OCI-LY3 (cell line): Measurements from ENCODE around the gene GAGE1.
A peak's percentile ranks its signal among the peaks of the same experiment; 100 is the strongest.
"Not testable (repeated sequence)": the region's sequence is repeated elsewhere in the genome, so short reads cannot be mapped to it uniquely, and the experiment has no call there.

Experiments used
- H2AFZ ChIP-seq: fragments of 200-600, 300-600 bp; shearing (Covaris generic); 2 replicates; pipeline ENCODE4 v1.6.0; 2014; ENCODE audit warnings: antibody characterized with exemption, low read depth, low read length
- H3K27ac ChIP-seq: fragments of 200-600, 300-600 bp; sonication (generic); 2 replicates; pipeline ENCODE4 v1.5.1; 2014; ENCODE audit warnings: mild to moderate bottlenecking, low read length, moderate library complexity, mixed read lengths
- H3K27me3 ChIP-seq: fragments of 200-600, 300-600 bp; sonication (generic); 2 replicates; pipeline ENCODE4 v1.6.1; 2014; ENCODE audit warnings: low read depth, low read length, mixed read lengths
- H3K36me3 ChIP-seq: fragments of 200-600, 300-600 bp; sonication (generic); replicated peaks from 2 replicates; pipeline ENCODE3; 2014; ENCODE audit warnings: low read depth, low read length, mixed read lengths
- H3K4me1 ChIP-seq: fragments of 300-600, 200-600 bp; sonication (generic); 2 replicates; pipeline ENCODE4 v1.6.1; 2014; ENCODE audit warnings: low read length, mixed read lengths
- H3K4me2 ChIP-seq: fragments of 200-600, 300-600 bp; sonication (generic); 2 replicates; pipeline ENCODE4 v1.6.1; 2014; ENCODE audit warnings: low read length, mixed read lengths
- H3K4me3 ChIP-seq: fragments of 300-600, 200-600 bp; sonication (generic); 2 replicates; pipeline ENCODE4 v1.5.1; 2014; ENCODE audit warnings: antibody characterized with exemption, mild to moderate bottlenecking, low read length, moderate library complexity
- H3K79me2 ChIP-seq: fragments of 300-600, 200-600 bp; shearing (Covaris generic); 2 replicates; pipeline ENCODE4 v1.6.1; 2014; ENCODE audit warnings: mild to moderate bottlenecking, low read length, mixed read lengths
- H3K9ac ChIP-seq: fragments of 300-600, 200-600 bp; shearing (Covaris generic); 2 replicates; pipeline ENCODE4 v1.6.0; 2014; ENCODE audit warnings: mild to moderate bottlenecking, low read length, moderate library complexity
- H3K9me3 ChIP-seq: fragments of 200-600, 300-600 bp; shearing (Covaris generic); 2 replicates; pipeline ENCODE4 v1.6.1; 2014; ENCODE audit warnings: low read length, mixed read lengths; ENCODE audit not compliant: insufficient read depth
- H4K20me1 ChIP-seq: fragments of 200-600, 300-600 bp; sonication (generic); 2 replicates; pipeline ENCODE4 v1.6.1; 2016; ENCODE audit warnings: low read length, mixed read lengths; ENCODE audit not compliant: insufficient read depth
- CTCF ChIP-seq: fragments of 200-600, 300-600 bp; sonication (generic); IDR thresholded peaks from 2 replicates; pipeline ENCODE4 v1.5.1; 2014; ENCODE audit warnings: antibody characterized with exemption, low read length, low read depth
- EZH2phosphoT487 ChIP-seq: fragments of 200-600 bp; shearing (Covaris generic); IDR thresholded peaks from 2 replicates; pipeline ENCODE4 v1.6.1; 2018; ENCODE audit warnings: antibody characterized with exemption, mixed run types, low read depth

GAGE1 gene

GRCh38 chrX:49590488-49590887 lies 8.3 kb upstream of the GAGE1 start:
- not testable (repeated sequence) for H3K4me1 ChIP-seq, H3K36me3 ChIP-seq, H2AFZ ChIP-seq, H3K4me3 ChIP-seq, H4K20me1 ChIP-seq, H3K4me2 ChIP-seq, H3K79me2 ChIP-seq, H3K27ac ChIP-seq, H3K9me3 ChIP-seq, H3K27me3 ChIP-seq, H3K9ac ChIP-seq

DNA sequence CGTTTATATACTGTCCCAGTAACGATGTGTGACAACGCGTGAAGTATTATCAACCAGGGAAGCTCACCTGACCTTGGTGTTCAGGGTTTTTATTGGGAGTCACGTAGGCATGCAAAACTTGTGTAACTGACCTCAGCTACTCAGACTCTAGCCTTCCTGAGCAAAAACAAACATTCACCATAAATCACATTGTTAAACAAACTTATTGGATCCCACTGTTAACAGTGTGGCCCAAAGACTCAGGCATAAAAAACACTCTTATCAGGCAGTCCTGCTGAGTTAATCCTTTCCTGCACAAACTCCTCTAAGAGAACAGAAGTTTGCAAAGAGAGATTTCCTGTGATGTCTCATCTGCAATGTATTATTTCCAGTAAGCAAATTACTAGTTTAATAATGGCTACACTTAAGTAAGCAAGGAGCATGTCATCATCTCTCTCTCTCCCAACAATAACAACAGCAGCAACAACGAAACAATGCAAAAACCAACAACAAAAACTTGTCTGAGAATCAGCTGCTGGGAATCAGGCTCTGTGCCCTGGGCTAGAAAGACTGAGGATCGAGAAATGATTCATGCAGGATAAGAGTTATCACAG lies 12.0 kb downstream of the GAGE1 start:
- H3K4me2 ChIP-seq: no peak overlapping the region
- H2AFZ ChIP-seq: no peak overlapping the region
- TF ChIP-seq EZH2phosphoT487 (no peak), CTCF (no peak)

GRCh38 chrX:49618574-49618973 lies 19.8 kb downstream of the GAGE1 start:
- Histone ChIP-seq H3K4me1 (no peaks in the 10 kb centered on the region), H4K20me1 (no peaks in the 10 kb centered on the region), H3K4me3 (no peak overlapping the region), H3K27me3 (no peaks in the 10 kb centered on the region), H2AFZ (no peak overlapping the region), H3K9ac (no peak overlapping the region), H3K4me2 (no peak overlapping the region), H3K36me3 (no peaks in the 10 kb centered on the region), H3K9me3 (no peaks in the 10 kb centered on the region), H3K27ac (no peak overlapping the region), H3K79me2 (no peaks in the 10 kb centered on the region)
- TF ChIP-seq CTCF: no peak
- TF ChIP-seq EZH2phosphoT487: no peak

More for the DNA sequence above, 12.0 kb downstream of the GAGE1 start:
- Histone ChIP-seq H4K20me1 (no peaks in the 10 kb centered on the region), H3K27me3 (no peaks in the 10 kb centered on the region), H3K27ac (no peak overlapping the region), H3K9me3 (no peaks in the 10 kb centered on the region), H3K4me3 (no peak overlapping the region), H3K79me2 (no peaks in the 10 kb centered on the region), H3K4me1 (no peaks in the 10 kb centered on the region), H3K36me3 (no peaks in the 10 kb centered on the region), H3K9ac (no peak overlapping the region)

DNA sequence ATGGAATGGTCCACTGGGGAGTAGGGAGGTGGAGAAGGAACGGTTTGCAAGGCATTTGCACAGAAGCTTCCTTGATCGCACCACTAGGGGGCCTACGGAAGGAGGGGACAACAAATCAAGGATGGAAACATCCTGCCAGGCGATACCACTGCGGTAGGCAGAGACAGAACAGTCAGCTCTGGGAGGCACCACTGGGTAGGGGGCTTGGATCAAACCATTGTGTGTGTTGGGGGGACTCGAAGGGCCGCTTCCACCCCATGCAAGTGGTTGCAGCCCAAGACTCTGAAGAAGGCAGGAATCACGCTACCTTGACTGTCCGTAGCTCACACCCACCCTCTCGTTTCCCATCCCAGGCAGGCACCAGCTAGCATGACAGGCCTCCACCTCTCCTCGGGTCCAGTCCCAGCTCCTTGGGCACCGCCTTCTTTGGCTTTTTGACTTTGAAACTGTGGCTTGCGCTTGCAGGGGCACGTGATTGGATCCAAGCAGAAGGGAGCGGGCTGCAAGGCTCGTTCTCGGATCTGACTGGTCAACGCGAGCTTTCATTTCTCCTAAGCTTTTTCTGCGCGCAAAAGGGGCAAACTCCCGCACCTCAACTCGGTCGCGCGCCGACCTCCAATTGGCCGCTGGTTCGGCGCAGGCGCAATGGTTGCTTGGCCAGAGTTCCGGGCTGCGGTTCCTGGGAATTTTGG lies 28.4 kb downstream of the GAGE1 start:
- H3K4me1 ChIP-seq: no peaks in the 10 kb centered on the region
- H3K9me3 ChIP-seq: no peaks in the 10 kb centered on the region
- no peak overlapping the region for H3K4me2 ChIP-seq
- H3K79me2 ChIP-seq: no peaks in the 10 kb centered on the region
- no peaks in the 10 kb centered on the region for H3K36me3 ChIP-seq
- H3K27ac ChIP-seq: no peak overlapping the region
- TF ChIP-seq CTCF: 0 out of 2 replicates have a peak, but pooled peaks have one; percentile 4
- TF ChIP-seq EZH2phosphoT487: no peak
- H3K9ac ChIP-seq: no peak overlapping the region
- no peaks in the 10 kb centered on the region for H3K27me3 ChIP-seq
- no peak overlapping the region for H3K4me3 ChIP-seq
- H2AFZ ChIP-seq: no peak overlapping the region
- no peaks in the 10 kb centered on the region for H4K20me1 ChIP-seq
